ENCODE data around the gene PCYT1B. TPM values are rescaled to one million over a fixed set of nuclear protein-coding genes. Genes with fewer than 3 reads are reported as not detected.

PCYT1B gene
- total RNA-seq, 4 donors from 2014 or later: 0.16 TPM; not detected in 3

DNA sequence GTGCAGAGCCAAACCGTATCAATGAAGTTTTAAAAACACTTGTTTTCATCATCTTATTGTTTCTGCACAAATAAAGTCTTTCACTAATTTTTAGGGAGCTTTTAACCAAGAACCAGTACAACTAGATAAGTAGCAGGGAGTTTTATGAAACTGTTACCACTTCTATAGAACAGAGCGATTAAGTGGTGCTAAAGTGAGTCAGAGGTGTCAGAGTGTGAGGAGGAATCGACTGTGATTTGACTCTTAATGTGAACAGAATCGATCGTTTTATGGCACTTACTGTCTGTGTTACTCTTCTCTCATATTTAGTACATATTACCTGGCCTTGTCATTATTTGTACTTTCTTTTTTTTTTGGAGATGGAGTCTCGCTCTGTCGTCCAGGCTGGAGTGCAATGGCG, 138.8 kb downstream of the PCYT1B start:
- TF ChIP-seq EP300 (IDR thresholded peaks at IDR 0.05; ENCODE audit: low read depth): no peak
- TF ChIP-seq, protein P1, sequence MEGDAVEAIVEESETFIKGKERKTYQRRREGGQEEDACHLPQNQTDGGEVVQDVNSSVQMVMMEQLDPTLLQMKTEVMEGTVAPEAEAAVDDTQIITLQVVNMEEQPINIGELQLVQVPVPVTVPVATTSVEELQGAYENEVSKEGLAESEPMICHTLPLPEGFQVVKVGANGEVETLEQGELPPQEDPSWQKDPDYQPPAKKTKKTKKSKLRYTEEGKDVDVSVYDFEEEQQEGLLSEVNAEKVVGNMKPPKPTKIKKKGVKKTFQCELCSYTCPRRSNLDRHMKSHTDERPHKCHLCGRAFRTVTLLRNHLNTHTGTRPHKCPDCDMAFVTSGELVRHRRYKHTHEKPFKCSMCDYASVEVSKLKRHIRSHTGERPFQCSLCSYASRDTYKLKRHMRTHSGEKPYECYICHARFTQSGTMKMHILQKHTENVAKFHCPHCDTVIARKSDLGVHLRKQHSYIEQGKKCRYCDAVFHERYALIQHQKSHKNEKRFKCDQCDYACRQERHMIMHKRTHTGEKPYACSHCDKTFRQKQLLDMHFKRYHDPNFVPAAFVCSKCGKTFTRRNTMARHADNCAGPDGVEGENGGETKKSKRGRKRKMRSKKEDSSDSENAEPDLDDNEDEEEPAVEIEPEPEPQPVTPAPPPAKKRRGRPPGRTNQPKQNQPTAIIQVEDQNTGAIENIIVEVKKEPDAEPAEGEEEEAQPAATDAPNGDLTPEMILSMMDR (IDR thresholded peaks at IDR 0.05): no peak
- no peak for TF ChIP-seq POLR2AphosphoS5 (IDR thresholded peaks at IDR 0.05)
- no peak for TF ChIP-seq POLR2A (IDR thresholded peaks at IDR 0.05)
- Histone ChIP-seq H3K4me1 (no peaks in the 10 kb centered on the region), H3K4me3 (no peak overlapping the region), H3K27ac (no peak overlapping the region), H3K9me3 (no peaks in the 10 kb centered on the region), H3K27me3 (no peaks in the 10 kb centered on the region), H3K36me3 (no peaks in the 10 kb centered on the region)
- in situ Hi-C loops (cut with MboI; ENCODE audit: low pct_ligation_motif_present in 1 of 4, low pct_unique_long_range_greater_than_20kb in 1 of 4, low sequenced_read_pairs in 3 of 4): loop anchor here in 3 of 4 donors (5.0 to 10.0 kb wide), 2 partner anchors 114 to 116 kb away; no protein-coding TSS in a partner anchor
- 83 to 93% methylated on average over 4 to 8 of the region's 8 CpGs for WGBS, 2 donors (ENCODE audit: low coverage in 1 of 2)
- no peak for DNase-seq
- intact Hi-C loops (cut with DNase I; ENCODE audit: low total_unique reads): loop anchor here (10.0 kb wide), 1 partner anchor 244 kb away; no protein-coding TSS in a partner anchor

Small RNAs within 50 kb of the gene (small RNA-seq; reads per million reads assigned to genes)
- gene SNRPEP9: 0 reads per million in 4 donors

Other genes starting within 250 kb of the PCYT1B start
- 10 to 100 TPM in 3 of 4 donors, 1 to 10 TPM in 1; 9.4 to 36.8 (median 27.0) TPM for gene PDK3, start 182.1 kb downstream of the PCYT1B start, total RNA-seq
- 1 to 10 TPM; 1.2 to 9.1 (median 5.4) TPM for gene POLA1, start 46.6 kb upstream of the PCYT1B start, total RNA-seq

Data from transverse colon (tissue), 4 donors.